Measurements from ENCODE around the gene TMEM61. TPM values are rescaled to one million over a fixed set of nuclear protein-coding genes. Genes with fewer than 3 reads are reported as not detected.

The TMEM61 gene
- total RNA-seq, 4 donors from 2014 or later = 6.6 to 13.9 (median 9.3) TPM

DNA sequence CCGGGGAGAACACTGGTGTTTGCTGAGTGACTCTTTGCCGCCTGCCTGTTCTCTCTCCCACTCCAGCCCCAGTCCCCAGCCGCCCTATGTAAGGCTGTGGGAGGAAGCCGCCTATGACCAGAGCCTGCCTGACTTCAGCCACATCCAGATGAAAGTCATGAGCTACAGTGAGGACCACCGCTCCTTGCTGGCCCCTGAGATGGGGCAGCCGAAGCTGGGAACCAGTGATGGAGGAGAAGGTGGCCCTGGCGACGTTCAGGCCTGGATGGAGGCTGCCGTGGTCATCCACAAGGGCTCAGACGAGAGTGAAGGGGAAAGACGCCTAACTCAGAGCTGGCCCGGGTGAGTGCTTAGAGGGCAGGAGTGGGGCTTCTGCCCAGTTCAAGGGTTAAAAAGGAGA is 26.5 kb downstream of the TMEM61 start:
- H3K27me3 ChIP-seq = no peaks in the 10 kb centered on the region
- no peaks in the 10 kb centered on the region for H3K4me1 ChIP-seq
- H3K4me3 ChIP-seq = no peak overlapping the region
- no peaks in the 10 kb centered on the region for H3K9me3 ChIP-seq
- peak in 1 of 3 donors; percentile 11 for DNase-seq
- no peaks in the 10 kb centered on the region for H3K36me3 ChIP-seq
- no peak overlapping the region for H3K27ac ChIP-seq
- TF ChIP-seq CTCF (IDR thresholded peaks at IDR 0.05) (no peak), POLR2A (IDR thresholded peaks at IDR 0.05) (no peak)

DNA sequence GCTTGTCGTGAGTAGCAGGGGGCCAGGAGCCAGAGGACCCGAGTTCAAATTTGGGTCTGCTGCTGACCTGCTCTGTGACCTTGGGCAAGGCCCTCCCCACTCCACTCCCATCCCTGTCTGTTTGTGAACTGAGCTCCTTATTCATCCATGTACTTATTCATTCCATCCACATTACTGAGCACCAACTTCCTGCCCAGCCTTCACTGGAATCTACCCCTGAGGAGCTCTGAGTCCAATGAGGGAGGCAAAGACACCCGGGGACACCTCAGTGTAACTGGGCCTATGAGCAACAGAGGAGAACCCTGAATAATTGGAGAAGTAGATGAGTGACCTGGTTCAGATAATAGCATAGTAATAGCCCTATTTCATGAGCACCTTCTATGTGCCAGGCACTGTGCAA is 27.2 kb downstream of the TMEM61 start:
- Histone ChIP-seq H3K4me3 (no peak overlapping the region), H3K9me3 (no peaks in the 10 kb centered on the region), H3K27me3 (no peaks in the 10 kb centered on the region), H3K4me1 (no peaks in the 10 kb centered on the region), H3K27ac (no peak overlapping the region), H3K36me3 (no peaks in the 10 kb centered on the region)
- TF ChIP-seq CTCF (IDR thresholded peaks at IDR 0.05) (no peak), POLR2A (IDR thresholded peaks at IDR 0.05) (no peak)
- peak in 1 of 3 donors; percentile 37 for DNase-seq

- Histone ChIP-seq H3K36me3 (no peaks in the 10 kb centered on the region), H3K4me3 (no peak overlapping the region), H3K4me1 (no peaks in the 10 kb centered on the region), H3K27ac (no peak overlapping the region), H3K9me3 (no peaks in the 10 kb centered on the region), H3K27me3 (no peaks in the 10 kb centered on the region)
- TF ChIP-seq POLR2A (IDR thresholded peaks at IDR 0.05) (no peak), CTCF (IDR thresholded peaks at IDR 0.05) (no peak)
- DNase-seq = peak in 1 of 3 donors; percentile 32
These were observed 29.9 kb downstream of the TMEM61 start for GRCh38 chr1:55010194-55010886.

DNA sequence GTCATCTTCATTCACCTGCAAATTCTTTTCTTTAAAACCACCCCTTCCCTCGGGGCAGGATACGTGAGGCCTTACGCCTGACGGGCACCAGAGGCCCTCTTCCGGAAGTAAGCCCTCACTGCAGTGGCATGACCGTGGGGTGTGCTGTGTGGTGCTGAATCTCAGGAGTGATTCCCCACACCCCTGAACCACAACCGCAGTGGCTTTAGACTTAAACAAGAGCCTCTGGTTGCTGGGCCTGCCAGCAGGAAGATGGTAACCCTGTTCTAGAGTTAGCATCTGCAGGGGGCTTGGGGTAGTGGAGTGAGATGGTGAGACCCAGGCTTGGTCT is 30.4 kb downstream of the TMEM61 start:
- no peak for TF ChIP-seq CTCF (IDR thresholded peaks at IDR 0.05)
- TF ChIP-seq POLR2A (IDR thresholded peaks at IDR 0.05) = no peak
- H3K4me1 ChIP-seq = no peaks in the 10 kb centered on the region
- no peaks in the 10 kb centered on the region for H3K36me3 ChIP-seq
- DNase-seq = no peak
- no peaks in the 10 kb centered on the region for H3K27me3 ChIP-seq
- H3K4me3 ChIP-seq = no peak overlapping the region
- H3K9me3 ChIP-seq = no peaks in the 10 kb centered on the region
- no peak overlapping the region for H3K27ac ChIP-seq

DNA sequence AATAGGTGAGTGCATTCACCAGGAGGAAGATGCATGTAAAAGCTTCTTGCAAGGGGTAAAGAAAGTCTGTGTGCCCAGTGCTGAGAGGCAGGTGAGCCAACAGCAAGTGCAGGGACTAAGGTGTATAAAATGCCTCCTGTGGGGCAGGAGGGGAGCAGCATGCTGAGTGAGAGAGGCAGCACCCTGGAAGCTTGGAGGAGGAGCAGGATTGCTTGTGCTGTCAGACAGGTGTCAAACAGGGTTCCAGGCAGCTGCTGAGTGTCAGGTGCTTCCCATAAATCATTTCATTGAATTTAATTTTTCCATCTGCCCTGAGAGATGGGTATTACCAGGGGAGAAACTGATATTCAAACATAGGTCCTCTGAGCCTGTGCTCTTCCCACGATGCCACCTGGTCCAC is 32.2 kb downstream of the TMEM61 start:
- no peak for TF ChIP-seq CTCF (IDR thresholded peaks at IDR 0.05)
- no peak for TF ChIP-seq POLR2A (IDR thresholded peaks at IDR 0.05)
- H3K36me3 ChIP-seq = no peaks in the 10 kb centered on the region
- H3K9me3 ChIP-seq = no peaks in the 10 kb centered on the region
- no peak overlapping the region for H3K27ac ChIP-seq
- no peak for DNase-seq
- H3K4me3 ChIP-seq = no peak overlapping the region
- no peaks in the 10 kb centered on the region for H3K4me1 ChIP-seq
- H3K27me3 ChIP-seq = no peaks in the 10 kb centered on the region

GRCh38 chr1:55015123-55015522 is 34.7 kb downstream of the TMEM61 start:
- Histone ChIP-seq H3K27ac (no peak overlapping the region), H3K27me3 (no peaks in the 10 kb centered on the region), H3K36me3 (no peaks in the 10 kb centered on the region), H3K4me1 (no peaks in the 10 kb centered on the region), H3K9me3 (no peaks in the 10 kb centered on the region), H3K4me3 (no peak overlapping the region)
- no peak for DNase-seq
- TF ChIP-seq CTCF (IDR thresholded peaks at IDR 0.05) (no peak), POLR2A (IDR thresholded peaks at IDR 0.05) (no peak)
